ENCODE results near the gene GALNS. TPM values are rescaled to one million over a fixed set of nuclear protein-coding genes. Genes with fewer than 3 reads are reported as not detected.

The GALNS gene
- total and polyA plus RNA-seq, 2 experiments from 2014 or later, result 19.6 to 53.5 TPM

DNA sequence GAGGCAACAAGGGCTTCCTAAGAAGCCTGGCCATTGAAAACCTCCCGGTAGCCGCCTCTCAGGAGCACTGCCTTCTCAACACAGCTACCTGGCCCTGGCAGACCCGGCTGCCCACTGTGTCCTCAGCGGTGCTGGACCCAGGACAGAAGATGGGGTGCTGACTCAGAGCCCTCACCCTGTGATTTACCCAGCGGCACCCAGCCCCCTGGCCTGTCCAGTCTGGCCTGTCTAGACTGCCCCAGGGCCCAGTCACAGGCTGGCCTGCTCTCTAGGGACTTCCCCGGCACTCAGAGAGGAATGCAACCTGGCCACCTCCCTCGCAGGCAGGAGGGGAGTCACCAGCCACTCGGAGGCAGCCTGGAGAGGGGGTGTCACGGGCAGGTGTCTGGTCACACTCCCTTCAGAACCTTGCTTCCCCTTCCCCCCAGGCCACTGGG lies 91.8 kb downstream of the GALNS start:
- H3K27ac ChIP-seq, result peak overlapping the region; percentile 67
- H3K79me2 ChIP-seq, result peaks cover 56% of the 10 kb centered on the region
- H4K20me1 ChIP-seq (ENCODE audit: insufficient read depth, poor library complexity, severe bottlenecking), result peaks cover 15% of the 10 kb centered on the region

DNA sequence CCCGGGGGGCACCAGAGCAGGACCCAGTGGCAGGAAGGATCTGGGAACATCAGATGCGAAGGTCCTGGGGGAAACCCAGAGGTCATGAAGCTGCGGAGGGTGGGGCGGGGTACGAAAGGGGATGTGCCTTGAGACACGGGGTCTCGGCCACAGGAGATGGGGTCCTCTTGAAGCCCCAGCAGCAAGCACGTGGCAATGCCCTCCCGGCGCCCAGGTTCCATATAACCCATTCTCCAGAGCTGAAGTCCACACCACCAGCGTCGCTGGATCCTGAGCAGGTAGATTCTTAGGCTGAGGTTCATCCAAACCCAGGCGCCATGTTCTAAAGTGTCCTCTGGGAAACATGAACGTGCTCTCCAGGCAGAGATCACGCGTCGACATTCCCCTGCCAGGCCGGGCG lies 92.7 kb downstream of the GALNS start:
- Histone ChIP-seq H4K20me1 (ENCODE audit: insufficient read depth, poor library complexity, severe bottlenecking) (peaks cover 15% of the 10 kb centered on the region), H3K4me2 (peak overlapping the region; percentile 24), H3K27ac (peak overlapping the region; percentile 67), H3K27me3 (no peaks in the 10 kb centered on the region), H3K4me3 (no peak overlapping the region), H3K9me3 (ENCODE audit: low read depth) (no peaks in the 10 kb centered on the region), H2AFZ (no peak overlapping the region), H3K36me3 (replicated peaks; ENCODE audit: insufficient read depth, low read depth) (no peaks in the 10 kb centered on the region), H3K4me1 (ENCODE audit: insufficient read depth) (peaks cover 48% of the 10 kb centered on the region), H3K9me2 (replicated peaks; ENCODE audit: insufficient read depth) (no peaks in the 10 kb centered on the region), H3K79me2 (peaks cover 52% of the 10 kb centered on the region)
- 94% methylated on average over 19 of the region's 19 CpGs for WGBS (ENCODE audit: low lambda C conversion rate, missing lambda C conversion rate)
- no peak for DNase-seq (ENCODE audit: low spot score)
- no peak for TF ChIP-seq EZH2phosphoT487 (IDR thresholded peaks at IDR 0.05; ENCODE audit: low read depth, severe bottlenecking, unreplicated experiment)
- TF ChIP-seq, protein P1, sequence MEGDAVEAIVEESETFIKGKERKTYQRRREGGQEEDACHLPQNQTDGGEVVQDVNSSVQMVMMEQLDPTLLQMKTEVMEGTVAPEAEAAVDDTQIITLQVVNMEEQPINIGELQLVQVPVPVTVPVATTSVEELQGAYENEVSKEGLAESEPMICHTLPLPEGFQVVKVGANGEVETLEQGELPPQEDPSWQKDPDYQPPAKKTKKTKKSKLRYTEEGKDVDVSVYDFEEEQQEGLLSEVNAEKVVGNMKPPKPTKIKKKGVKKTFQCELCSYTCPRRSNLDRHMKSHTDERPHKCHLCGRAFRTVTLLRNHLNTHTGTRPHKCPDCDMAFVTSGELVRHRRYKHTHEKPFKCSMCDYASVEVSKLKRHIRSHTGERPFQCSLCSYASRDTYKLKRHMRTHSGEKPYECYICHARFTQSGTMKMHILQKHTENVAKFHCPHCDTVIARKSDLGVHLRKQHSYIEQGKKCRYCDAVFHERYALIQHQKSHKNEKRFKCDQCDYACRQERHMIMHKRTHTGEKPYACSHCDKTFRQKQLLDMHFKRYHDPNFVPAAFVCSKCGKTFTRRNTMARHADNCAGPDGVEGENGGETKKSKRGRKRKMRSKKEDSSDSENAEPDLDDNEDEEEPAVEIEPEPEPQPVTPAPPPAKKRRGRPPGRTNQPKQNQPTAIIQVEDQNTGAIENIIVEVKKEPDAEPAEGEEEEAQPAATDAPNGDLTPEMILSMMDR (IDR thresholded peaks at IDR 0.05; ENCODE audit: poor library complexity), result no peak
- no peak for TF ChIP-seq EZH2 (IDR thresholded peaks at IDR 0.05; ENCODE audit: borderline replicate concordance)

More for the DNA sequence above, 91.8 kb downstream of the GALNS start:
- H3K4me3 ChIP-seq, result no peak overlapping the region
- peak overlapping the region; percentile 8 for H3K4me2 ChIP-seq
- peak; percentile 83 for DNase-seq (ENCODE audit: low spot score)
- no peak for TF ChIP-seq EZH2 (IDR thresholded peaks at IDR 0.05; ENCODE audit: borderline replicate concordance)
- TF ChIP-seq, protein P1 (IDR thresholded peaks at IDR 0.05; ENCODE audit: poor library complexity), result no peak
- TF ChIP-seq EZH2phosphoT487 (IDR thresholded peaks at IDR 0.05; ENCODE audit: low read depth, severe bottlenecking, unreplicated experiment), result no peak
- H3K27me3 ChIP-seq, result no peaks in the 10 kb centered on the region
- WGBS (ENCODE audit: low lambda C conversion rate, missing lambda C conversion rate), result 47% methylated on average over 8 of the region's 9 CpGs
- no peak overlapping the region for H2AFZ ChIP-seq
- no peaks in the 10 kb centered on the region for H3K36me3 ChIP-seq (replicated peaks; ENCODE audit: insufficient read depth, low read depth)
- H3K9me2 ChIP-seq (replicated peaks; ENCODE audit: insufficient read depth), result no peaks in the 10 kb centered on the region
- peaks cover 47% of the 10 kb centered on the region for H3K4me1 ChIP-seq (ENCODE audit: insufficient read depth)
- no peaks in the 10 kb centered on the region for H3K9me3 ChIP-seq (ENCODE audit: low read depth)

Other genes with a start within 250 kb of the GALNS start
- 0.40 TPM in 1 of 2 replicates, not detected in the other for gene IL17C, start 218.4 kb downstream of the GALNS start, total RNA-seq
- 0.57 and 0.79 TPM in 2 replicates for gene IL17C, start 218.4 kb downstream of the GALNS start, polyA plus RNA-seq
- 196 and 255 TPM in 2 replicates for gene CYBA, start 205.9 kb downstream of the GALNS start, total RNA-seq
- 419 and 516 TPM in 2 replicates for gene CYBA, start 205.9 kb downstream of the GALNS start, polyA plus RNA-seq
- 71.9 and 78.6 TPM in 2 replicates for gene MVD, start 193.9 kb downstream of the GALNS start, total RNA-seq
- gene MVD, start 193.9 kb downstream of the GALNS start, polyA plus RNA-seq, result 142 and 152 TPM in 2 replicates
- gene SNAI3, start 170.4 kb downstream of the GALNS start, total RNA-seq, result 1.7 and 2.5 TPM in 2 replicates
- 4.1 and 5.0 TPM in 2 replicates for gene SNAI3, start 170.4 kb downstream of the GALNS start, polyA plus RNA-seq
- gene RNF166, start 150.5 kb downstream of the GALNS start, total RNA-seq, result 10.1 and 14.0 TPM in 2 replicates
- 14.3 and 16.8 TPM in 2 replicates for gene RNF166, start 150.5 kb downstream of the GALNS start, polyA plus RNA-seq
- gene CTU2, start 150.4 kb downstream of the GALNS start, total RNA-seq, result 5.9 and 8.9 TPM in 2 replicates
- gene CTU2, start 150.4 kb downstream of the GALNS start, polyA plus RNA-seq, result 19.5 and 21.2 TPM in 2 replicates
- 47.0 and 77.0 TPM in 2 replicates for gene PIEZO1, start 71.7 kb downstream of the GALNS start, total RNA-seq
- 70.6 and 87.9 TPM in 2 replicates for gene PIEZO1, start 71.7 kb downstream of the GALNS start, polyA plus RNA-seq
- 5.2 and 6.9 TPM in 2 replicates for gene CDT1, start 53.2 kb downstream of the GALNS start, total RNA-seq
- gene CDT1, start 53.2 kb downstream of the GALNS start, polyA plus RNA-seq, result 5.1 and 6.8 TPM in 2 replicates
- gene APRT, start 45.0 kb downstream of the GALNS start, total RNA-seq, result 101 and 119 TPM in 2 replicates
- 237 and 273 TPM in 2 replicates for gene APRT, start 45.0 kb downstream of the GALNS start, polyA plus RNA-seq
- 58.7 and 70.8 TPM in 2 replicates for gene TRAPPC2L, start 180 bp upstream of the GALNS start, total RNA-seq
- gene TRAPPC2L, start 180 bp upstream of the GALNS start, polyA plus RNA-seq, result 191 and 215 TPM in 2 replicates
- gene PABPN1L, start 9.7 kb upstream of the GALNS start, total RNA-seq, result not detected in 2 replicates
- gene PABPN1L, start 9.7 kb upstream of the GALNS start, polyA plus RNA-seq, result not detected in 2 replicates
- gene CBFA2T3, start 120.3 kb upstream of the GALNS start, total RNA-seq, result 0.07 TPM in 1 of 2 replicates, not detected in the other
- 1.1 and 1.5 TPM in 2 replicates for gene CBFA2T3, start 120.3 kb upstream of the GALNS start, polyA plus RNA-seq
- 20.7 and 22.1 TPM in 2 replicates for gene ACSF3, start 236.9 kb upstream of the GALNS start, total RNA-seq
- gene ACSF3, start 236.9 kb upstream of the GALNS start, polyA plus RNA-seq, result 18.2 and 28.0 TPM in 2 replicates